ENCODE results near the gene TMEM82.

TMEM82 gene

GRCh38 chr1:15734901-15735300 lies 7.4 kb upstream of the TMEM82 start:
- no peak overlapping the region for H3K4me3 ChIP-seq (ENCODE audit: low read depth, low read length)
- TF ChIP-seq CTCF (IDR thresholded peaks at IDR 0.05; ENCODE audit: low read depth, low read length, missing control alignments): no peak
- no peak for DNase-seq (ENCODE audit: low read depth)

- no peak for DNase-seq (ENCODE audit: low read depth)
- H3K4me3 ChIP-seq (ENCODE audit: low read depth, low read length): no peak overlapping the region
- no peak for TF ChIP-seq CTCF (IDR thresholded peaks at IDR 0.05; ENCODE audit: low read depth, low read length, missing control alignments)
Observed at GRCh38 chr1:15735304-15736037, 6.8 kb upstream of the TMEM82 start.

GRCh38 chr1:15736038-15736891 lies 6.0 kb upstream of the TMEM82 start, which contains the start of gene SLC25A34:
TSS of gene SLC25A34 (plus strand) at chr1:15736258. CDS start at chr1:15736486, 228 bp downstream.
- H3K4me3 ChIP-seq (ENCODE audit: low read depth, low read length): no peak within 1 kb of the TSS

GRCh38 chr1:15736892-15737261 lies 5.4 kb upstream of the TMEM82 start:
- no peak overlapping the region for H3K4me3 ChIP-seq (ENCODE audit: low read depth, low read length)
- DNase-seq (ENCODE audit: low read depth): no peak
- TF ChIP-seq CTCF (IDR thresholded peaks at IDR 0.05; ENCODE audit: low read depth, low read length, missing control alignments): no peak

More at GRCh38 chr1:15736038-15736891, 6.0 kb upstream of the TMEM82 start, which contains the start of gene SLC25A34:
- DNase-seq (ENCODE audit: low read depth): no peak
- TF ChIP-seq CTCF (IDR thresholded peaks at IDR 0.05; ENCODE audit: low read depth, low read length, missing control alignments): no peak

GRCh38 chr1:15737324-15738319 lies 4.7 kb upstream of the TMEM82 start:
- no peak for TF ChIP-seq CTCF (IDR thresholded peaks at IDR 0.05; ENCODE audit: low read depth, low read length, missing control alignments)
- no peak overlapping the region for H3K4me3 ChIP-seq (ENCODE audit: low read depth, low read length)
- DNase-seq (ENCODE audit: low read depth): no peak

GRCh38 chr1:15738416-15739113 lies 3.7 kb upstream of the TMEM82 start:
- no peak overlapping the region for H3K4me3 ChIP-seq (ENCODE audit: low read depth, low read length)
- no peak for DNase-seq (ENCODE audit: low read depth)
- no peak for TF ChIP-seq CTCF (IDR thresholded peaks at IDR 0.05; ENCODE audit: low read depth, low read length, missing control alignments)

Data from GM12864 (cell line).